GM18907 (cell line): Measurements from ENCODE around the gene TFPT.

Experiments
- ATAC-seq: cut with Tn5 transposase; IDR thresholded peaks from one replicate; pipeline ENCODE4 v1.9.1; 2021; ENCODE audit warnings: mild to moderate bottlenecking, moderate library complexity; ENCODE audit not compliant: unreplicated experiment

Gene TFPT

GRCh38 chr19:54084410-54084809, 31.0 kb downstream of the TFPT start:
- ATAC-seq: no peak

- ATAC-seq: no peak
Measured at GRCh38 chr19:54081032-54081431, 34.4 kb downstream of the TFPT start, which contains the start of gene TARM1. Gene TARM1 (minus strand): TSS chr19:54081365. CDS start chr19:54081340, 25 bp downstream.

- no peak for ATAC-seq
Measured at GRCh38 chr19:54077334-54077733, 38.1 kb downstream of the TFPT start.

- ATAC-seq: no peak
Measured at GRCh38 chr19:54074851-54075250, 40.6 kb downstream of the TFPT start.

GRCh38 chr19:54073829-54074228, 41.6 kb downstream of the TFPT start:
- ATAC-seq: no peak

GRCh38 chr19:54069470-54069869, 46.0 kb downstream of the TFPT start:
- ATAC-seq: no peak

- ATAC-seq: no peak
Measured at GRCh38 chr19:54063350-54064116, 51.9 kb downstream of the TFPT start, which contains the start of gene VSTM1. Gene VSTM1 (minus strand): TSS chr19:54063897. CDS start chr19:54063777, 120 bp downstream.

GRCh38 chr19:54062643-54063042, 52.8 kb downstream of the TFPT start:
- ATAC-seq: no peak
